Erythroblast (primary cell): ENCODE measurements around the gene INTS1.
"Not testable (repeated sequence)": the region's sequence is repeated elsewhere in the genome, so short reads cannot be mapped to it uniquely, and the experiment has no call there.

Source experiments
- DNase-seq, 2 experiments: peaks; one replicate each; lab custom pipeline; 2025; lab: John Stamatoyannopoulos, UW
- GATA1 ChIP-seq: IDR thresholded peaks from 2 replicates; pipeline ENCODE4 v1.6.1; 2011; ENCODE audit warnings: low read depth, mild to moderate bottlenecking, control low read depth, low read length, moderate library complexity
- POLR2A ChIP-seq: IDR thresholded peaks from 2 replicates; pipeline ENCODE4 v1.6.1; 2011; ENCODE audit warnings: mild to moderate bottlenecking, low read length

The INTS1 gene

GRCh38 chr7:1531263-1531978, 27.2 kb upstream of the INTS1 start:
- peak; percentile 38 to 60 for DNase-seq
- no peak for TF ChIP-seq GATA1

GRCh38 chr7:1530946-1531262, 26.7 kb upstream of the INTS1 start:
- no peak for DNase-seq
- no peak for TF ChIP-seq GATA1
- no peak for TF ChIP-seq POLR2A

GRCh38 chr7:1529383-1530116, 25.4 kb upstream of the INTS1 start:
- TF ChIP-seq POLR2A = no peak
- TF ChIP-seq GATA1 = no peak
- DNase-seq = no peak

- DNase-seq = no peak
- TF ChIP-seq POLR2A (no peak), GATA1 (no peak)
Measured at GRCh38 chr7:1526271-1526754, 22.1 kb upstream of the INTS1 start.

- DNase-seq = no peak
- TF ChIP-seq POLR2A (no peak), GATA1 (no peak)
Measured at GRCh38 chr7:1525409-1525808, 21.2 kb upstream of the INTS1 start.

- TF ChIP-seq GATA1 = no peak
- no peak for DNase-seq
Measured at GRCh38 chr7:1523844-1524243, 19.7 kb upstream of the INTS1 start.

- no peak for DNase-seq
- TF ChIP-seq POLR2A (no peak), GATA1 (no peak)
Measured at GRCh38 chr7:1523208-1523607, 19.0 kb upstream of the INTS1 start.

GRCh38 chr7:1521456-1521855, 17.3 kb upstream of the INTS1 start:
- no peak for DNase-seq
- TF ChIP-seq POLR2A (no peak), GATA1 (no peak)

GRCh38 chr7:1520539-1521234, 16.5 kb upstream of the INTS1 start:
- no peak for DNase-seq
- no peak for TF ChIP-seq POLR2A
- TF ChIP-seq GATA1 = no peak

- not testable (repeated sequence) for DNase-seq
Measured at GRCh38 chr7:1519322-1519922, 15.2 kb upstream of the INTS1 start.

GRCh38 chr7:1516586-1517251, 12.5 kb upstream of the INTS1 start:
- no peak for TF ChIP-seq POLR2A
- no peak for TF ChIP-seq GATA1
- DNase-seq = no peak

GRCh38 chr7:1515509-1515967, 11.3 kb upstream of the INTS1 start:
- DNase-seq = not testable (repeated sequence)

GRCh38 chr7:1514995-1515401, 10.8 kb upstream of the INTS1 start:
- DNase-seq = no peak
- no peak for TF ChIP-seq POLR2A
- no peak for TF ChIP-seq GATA1
